SK-N-SH (cell line): ENCODE measurements around the gene CACNA1E. TPM values are rescaled to one million over a fixed set of nuclear protein-coding genes. Genes with fewer than 3 reads are reported as not detected.

Experiments used
- CTCF ChIA-PET: fragments of 300-600, 350-600 bp; formaldehyde crosslinking; extraction: SDS; loops from one replicate; lab custom pipeline; 2021; lab: Yijun Ruan, JAX
- POLR2A ChIA-PET: fragments of 350-600 bp; sonication (Branson Sonifier 250); formaldehyde crosslinking; extraction: SDS; loops from one replicate; lab custom pipeline; 2020; ENCODE audit warnings: antibody characterized with exemption, inconsistent platforms; lab: Yijun Ruan, JAX
- DNase-seq: peaks from one replicate; pipeline ENCODE4 v3.0.0; 2012
- H2AFZ ChIP-seq: fragments of 200-600 bp; sonication (generic); 2 replicates; pipeline ENCODE4 v1.8.1; 2016; ENCODE audit warnings: antibody characterized with exemption, mild to moderate bottlenecking, low read depth
- H3F3A ChIP-seq: fragments of 200-600 bp; sonication (generic); replicated peaks from 2 replicates; pipeline ENCODE3; 2016; ENCODE audit warnings: antibody characterized with exemption, mild to moderate bottlenecking; ENCODE audit not compliant: insufficient read depth
- H3K27ac ChIP-seq, 2 experiments: fragments of 200-500 bp in 1 of 2; fragments of 200-600 bp in 1 of 2; sonication (Bioruptor generic) in 1 of 2; sonication (generic), shearing (Covaris generic) in 1 of 2; 2 replicates each; pipeline versions ENCODE4 v1.5.1 to v1.6.1; 2014 to 2016; ENCODE audit warnings: low read depth in 2 of 2, inconsistent platforms in 1 of 2, low read length in 1 of 2, mild to moderate bottlenecking in 1 of 2, mixed read lengths in 1 of 2
- H3K27me3 ChIP-seq: fragments of 200-600 bp; sonication (generic), shearing (Covaris generic); 2 replicates; pipeline ENCODE4 v1.6.1; 2016; ENCODE audit warnings: mixed run types; ENCODE audit not compliant: insufficient read depth
- H3K36me3 ChIP-seq, 2 experiments: fragments of 200-500 bp in 1 of 2; fragments of 200-600 bp in 1 of 2; sonication (Bioruptor generic) in 1 of 2; sonication (generic) in 1 of 2; replicated peaks in 1 of 2; 2 replicates each; pipeline versions ENCODE3 to v1.5.1; 2014 to 2016; ENCODE audit warnings: low read length in 1 of 2, mild to moderate bottlenecking in 1 of 2; ENCODE audit not compliant: insufficient read depth in 2 of 2, control insufficient read depth in 1 of 2
- H3K4me1 ChIP-seq, 2 experiments: fragments of 200-500 bp in 1 of 2; fragments of 200-600 bp in 1 of 2; sonication (Bioruptor generic) in 1 of 2; sonication (generic), shearing (Covaris generic) in 1 of 2; 2 replicates each; pipeline versions ENCODE4 v1.5.1 to v1.6.1; 2014 to 2016; ENCODE audit warnings: low read depth in 1 of 2, low read length in 1 of 2, mixed run types in 1 of 2; ENCODE audit not compliant: insufficient read depth in 2 of 2, control insufficient read depth in 1 of 2
- H3K4me2 ChIP-seq: fragments of 200-600 bp; sonication (generic), shearing (Covaris generic); 2 replicates; pipeline ENCODE4 v1.6.1; 2017; ENCODE audit warnings: mixed run types
- H3K4me3 ChIP-seq, 2 experiments: fragments of 200-500 bp in 1 of 2; fragments of 200-600 bp in 1 of 2; sonication (Bioruptor generic) in 1 of 2; sonication (generic), shearing (Covaris generic) in 1 of 2; 2 replicates each; pipeline versions ENCODE4 v1.5.1 to v1.8.1; 2014 to 2016; ENCODE audit warnings: low read depth in 2 of 2, inconsistent platforms in 1 of 2, low read length in 1 of 2, mild to moderate bottlenecking in 1 of 2, mixed read lengths in 1 of 2, moderate library complexity in 1 of 2
- H3K79me2 ChIP-seq: fragments of 200-600 bp; sonication (generic); 2 replicates; pipeline ENCODE4 v1.8.1; 2017; ENCODE audit warnings: mild to moderate bottlenecking; ENCODE audit not compliant: insufficient read depth
- H3K9ac ChIP-seq: fragments of 200-600 bp; sonication (generic); 2 replicates; pipeline ENCODE4 v1.6.1; 2017; ENCODE audit warnings: mixed run types
- H3K9me2 ChIP-seq: fragments of 200-600 bp; sonication (generic); 2 replicates; pipeline ENCODE4 v1.6.1; 2017; ENCODE audit warnings: mixed run types
- H3K9me3 ChIP-seq: fragments of 200-600 bp; sonication (generic); 2 replicates; pipeline ENCODE4 v1.6.1; 2017; ENCODE audit warnings: mixed run types, mild to moderate bottlenecking, moderate library complexity
- H4K20me1 ChIP-seq: fragments of 200-600 bp; sonication (generic); 2 replicates; pipeline ENCODE4 v1.6.1; 2017; ENCODE audit warnings: mild to moderate bottlenecking, mixed run types; ENCODE audit not compliant: insufficient read depth
- ELF1 ChIP-seq: IDR thresholded peaks from 2 replicates; pipeline ENCODE4 v1.4.0; 2012
- EP300 ChIP-seq, 2 experiments: IDR thresholded peaks; 2 replicates each; pipeline versions ENCODE4 v1.4.0 to v1.6.1; 2012; ENCODE audit warnings: borderline replicate concordance in 1 of 2, low read depth in 1 of 2, low read length in 1 of 2
- EZH2phosphoT487 ChIP-seq: fragments of 200-600 bp; sonication (generic); IDR thresholded peaks from 2 replicates; pipeline ENCODE4 v1.6.1; 2017; ENCODE audit warnings: low read depth, mixed run types, mild to moderate bottlenecking, antibody characterized with exemption, moderate library complexity, borderline replicate concordance
- FOSL2 ChIP-seq: IDR thresholded peaks from 2 replicates; pipeline ENCODE4 v1.4.0; 2012; ENCODE audit warnings: low read depth, mild to moderate bottlenecking, moderate library complexity, borderline replicate concordance
- FOXM1 ChIP-seq: IDR thresholded peaks from 2 replicates; pipeline ENCODE4 v1.4.0; 2012; ENCODE audit warnings: low read depth, mild to moderate bottlenecking
- GABPA ChIP-seq: IDR thresholded peaks from 2 replicates; pipeline ENCODE4 v1.4.0; 2012; ENCODE audit warnings: low read depth, mild to moderate bottlenecking
- GATA2 ChIP-seq: sonication (generic); formaldehyde crosslinking; IDR thresholded peaks from 2 replicates; pipeline ENCODE4 v1.5.0; 2020; ENCODE audit warnings: mild to moderate bottlenecking, missing genetic modification reagents
- JUND ChIP-seq: IDR thresholded peaks from 2 replicates; pipeline ENCODE4 v1.4.0; 2012
- NRF1 ChIP-seq: IDR thresholded peaks from 2 replicates; pipeline ENCODE4 v1.6.1; 2012; ENCODE audit warnings: low read depth, mild to moderate bottlenecking, low read length
- POLR2AphosphoS5 ChIP-seq: IDR thresholded peaks from 2 replicates; pipeline ENCODE4 v1.6.1; 2012; ENCODE audit warnings: low read depth, low read length
- RCOR1 ChIP-seq: fragments of 150-350 bp; IDR thresholded peaks from 2 replicates; pipeline ENCODE4 v1.6.1; 2017; ENCODE audit warnings: antibody characterized with exemption, low read length
- RFX5 ChIP-seq: IDR thresholded peaks from 2 replicates; pipeline ENCODE4 v1.6.1; 2012; ENCODE audit warnings: mild to moderate bottlenecking, improper control_type of control experiment, low read length
- SIN3A ChIP-seq: IDR thresholded peaks from 2 replicates; pipeline ENCODE4 v1.6.1; 2012; ENCODE audit warnings: low read depth, mild to moderate bottlenecking, low read length, moderate library complexity, borderline replicate concordance
- SMC3 ChIP-seq: IDR thresholded peaks from 2 replicates; pipeline ENCODE4 v1.6.1; 2012; ENCODE audit warnings: low read depth, low read length, improper control_type of control experiment
- TAF1 ChIP-seq: IDR thresholded peaks from 2 replicates; pipeline ENCODE4 v1.6.1; 2012; ENCODE audit warnings: low read depth, mild to moderate bottlenecking, low read length, moderate library complexity, borderline replicate concordance
- TCF12 ChIP-seq: IDR thresholded peaks from 2 replicates; pipeline ENCODE4 v1.4.0; 2012
- TEAD4 ChIP-seq: IDR thresholded peaks from 2 replicates; pipeline ENCODE4 v1.4.0; 2012; ENCODE audit warnings: mild to moderate bottlenecking, borderline replicate concordance; ENCODE audit not compliant: insufficient read depth
- YY1 ChIP-seq: IDR thresholded peaks from 2 replicates; pipeline ENCODE4 v1.4.0; 2012; ENCODE audit warnings: low read depth, mild to moderate bottlenecking
- WGBS: methylation state at CpG from one replicate; pipeline ENCODE4 v1.1.6; 2017; ENCODE audit warnings: low lambda C conversion rate; 5-methylcytosine and 5-hydroxymethylcytosine counted together
- polyA plus RNA-seq, 3 experiments: library from polyadenylated mRNA; depleted of rRNA; stranded (reverse); fragments of >200 nt; gene quantifications; 2 replicates each; pipeline ENCODE4 v1.2.3, GENCODE V29; 2012
- TF ChIP-seq, protein P1 (sequence below): fragments of 150-350 bp; IDR thresholded peaks from 2 replicates; pipeline ENCODE4 v1.6.1; 2017; ENCODE audit warnings: antibody characterized with exemption, low read length, low read depth, borderline replicate concordance
- TF ChIP-seq, protein P2 (sequence below): IDR thresholded peaks from 2 replicates; pipeline ENCODE4 v1.4.0; 2012; ENCODE audit warnings: low read depth, borderline replicate concordance
- TF ChIP-seq, protein P3 (sequence below): IDR thresholded peaks from 2 replicates; pipeline ENCODE4; 2012
- TF ChIP-seq, protein P4 (sequence below): IDR thresholded peaks from 2 replicates; pipeline ENCODE4 v1.4.0; 2012; ENCODE audit warnings: low read depth, borderline replicate concordance

The CACNA1E gene
- polyA plus RNA-seq, 1 of the 3 experiments (the other 2 are of a cell fraction), result not detected

DNA sequence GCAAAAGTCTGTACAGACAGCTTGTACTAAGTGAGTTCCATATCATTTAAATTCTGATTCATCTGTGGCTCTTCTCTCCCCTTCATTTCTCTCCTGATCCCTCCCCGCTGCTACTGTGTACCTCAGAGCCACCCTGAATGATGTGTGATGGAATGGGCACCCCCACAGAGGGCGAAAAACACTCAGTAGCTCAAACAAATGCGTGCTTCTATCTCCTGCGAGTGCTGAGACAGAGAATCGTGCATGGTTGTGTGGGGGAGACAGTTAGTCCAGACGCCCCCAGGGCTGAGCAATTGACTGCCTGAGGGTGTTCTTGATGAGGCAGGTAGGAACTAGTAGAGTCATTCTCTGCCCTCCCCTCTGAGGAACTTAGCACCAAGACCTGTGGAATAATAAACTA, 308.4 kb downstream of the CACNA1E start:
- Histone ChIP-seq H3K9ac (no peak overlapping the region), H3K79me2 (no peaks in the 10 kb centered on the region), H2AFZ (no peak overlapping the region), H3K36me3 (no peaks in the 10 kb centered on the region), H3K4me2 (no peak overlapping the region), H3K4me3 (no peak overlapping the region), H3K4me1 (no peaks in the 10 kb centered on the region), H4K20me1 (no peaks in the 10 kb centered on the region), H3K9me2 (no peaks in the 10 kb centered on the region), H3K9me3 (no peaks in the 10 kb centered on the region), H3K27ac (no peak overlapping the region), H3F3A (no peaks in the 10 kb centered on the region), H3K27me3 (no peaks in the 10 kb centered on the region)
- WGBS, result 19% methylated on average over 5 of the region's 6 CpGs
- ChIA-PET POLR2A (no interaction called here), CTCF (no interaction called here)
- no peak for TF ChIP-seq RFX5
- TF ChIP-seq TCF12, result no peak
- TF ChIP-seq, protein P1, sequence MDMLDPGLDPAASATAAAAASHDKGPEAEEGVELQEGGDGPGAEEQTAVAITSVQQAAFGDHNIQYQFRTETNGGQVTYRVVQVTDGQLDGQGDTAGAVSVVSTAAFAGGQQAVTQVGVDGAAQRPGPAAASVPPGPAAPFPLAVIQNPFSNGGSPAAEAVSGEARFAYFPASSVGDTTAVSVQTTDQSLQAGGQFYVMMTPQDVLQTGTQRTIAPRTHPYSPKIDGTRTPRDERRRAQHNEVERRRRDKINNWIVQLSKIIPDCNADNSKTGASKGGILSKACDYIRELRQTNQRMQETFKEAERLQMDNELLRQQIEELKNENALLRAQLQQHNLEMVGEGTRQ, result no peak
- no peak for TF ChIP-seq SIN3A
- TF ChIP-seq EZH2phosphoT487, result no peak
- no peak for TF ChIP-seq GABPA
- no peak for TF ChIP-seq ELF1
- TF ChIP-seq SMC3, result no peak
- no peak for DNase-seq

DNA sequence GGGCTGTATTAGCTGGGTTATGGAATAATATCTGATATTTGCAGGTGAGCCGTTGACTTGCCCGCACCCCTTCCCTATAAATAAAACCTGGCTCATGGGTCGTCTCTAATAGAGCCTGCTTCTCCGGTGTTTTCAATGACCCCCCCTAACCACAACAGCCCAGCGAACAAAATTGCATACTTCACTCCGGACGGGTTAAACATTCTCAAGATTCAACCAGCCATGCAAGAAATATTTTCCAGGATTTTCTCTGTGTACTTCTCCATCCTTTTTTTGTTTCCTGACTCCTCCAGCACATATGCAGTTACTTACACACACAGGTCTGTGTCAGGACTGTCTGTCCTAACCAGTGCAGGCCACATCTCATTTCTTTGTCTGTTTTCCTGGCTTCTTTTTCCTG, 310.5 kb downstream of the CACNA1E start:
- WGBS, result 53% methylated on average over 7 of the region's 7 CpGs
- POLR2A ChIA-PET, result no interaction called here

More for the DNA sequence above, 310.5 kb downstream of the CACNA1E start:
- H3K4me2 ChIP-seq, result no peak overlapping the region
- TF ChIP-seq, protein P2, sequence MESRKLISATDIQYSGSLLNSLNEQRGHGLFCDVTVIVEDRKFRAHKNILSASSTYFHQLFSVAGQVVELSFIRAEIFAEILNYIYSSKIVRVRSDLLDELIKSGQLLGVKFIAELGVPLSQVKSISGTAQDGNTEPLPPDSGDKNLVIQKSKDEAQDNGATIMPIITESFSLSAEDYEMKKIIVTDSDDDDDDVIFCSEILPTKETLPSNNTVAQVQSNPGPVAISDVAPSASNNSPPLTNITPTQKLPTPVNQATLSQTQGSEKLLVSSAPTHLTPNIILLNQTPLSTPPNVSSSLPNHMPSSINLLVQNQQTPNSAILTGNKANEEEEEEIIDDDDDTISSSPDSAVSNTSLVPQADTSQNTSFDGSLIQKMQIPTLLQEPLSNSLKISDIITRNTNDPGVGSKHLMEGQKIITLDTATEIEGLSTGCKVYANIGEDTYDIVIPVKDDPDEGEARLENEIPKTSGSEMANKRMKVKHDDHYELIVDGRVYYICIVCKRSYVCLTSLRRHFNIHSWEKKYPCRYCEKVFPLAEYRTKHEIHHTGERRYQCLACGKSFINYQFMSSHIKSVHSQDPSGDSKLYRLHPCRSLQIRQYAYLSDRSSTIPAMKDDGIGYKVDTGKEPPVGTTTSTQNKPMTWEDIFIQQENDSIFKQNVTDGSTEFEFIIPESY, result no peak
- TF ChIP-seq EP300 (IDR thresholded peaks at IDR 0.05; ENCODE audit: borderline replicate concordance in 1 of 2, low read depth in 1 of 2, low read length in 1 of 2), result no peak
- no peak for TF ChIP-seq POLR2AphosphoS5
- TF ChIP-seq, protein P3, sequence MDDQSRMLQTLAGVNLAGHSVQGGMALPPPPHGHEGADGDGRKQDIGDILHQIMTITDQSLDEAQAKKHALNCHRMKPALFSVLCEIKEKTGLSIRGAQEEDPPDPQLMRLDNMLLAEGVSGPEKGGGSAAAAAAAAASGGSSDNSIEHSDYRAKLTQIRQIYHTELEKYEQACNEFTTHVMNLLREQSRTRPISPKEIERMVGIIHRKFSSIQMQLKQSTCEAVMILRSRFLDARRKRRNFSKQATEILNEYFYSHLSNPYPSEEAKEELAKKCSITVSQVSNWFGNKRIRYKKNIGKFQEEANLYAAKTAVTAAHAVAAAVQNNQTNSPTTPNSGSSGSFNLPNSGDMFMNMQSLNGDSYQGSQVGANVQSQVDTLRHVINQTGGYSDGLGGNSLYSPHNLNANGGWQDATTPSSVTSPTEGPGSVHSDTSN, result no peak
- TF ChIP-seq, protein P1, result no peak
- no peak for TF ChIP-seq FOSL2
- TF ChIP-seq, protein P4, sequence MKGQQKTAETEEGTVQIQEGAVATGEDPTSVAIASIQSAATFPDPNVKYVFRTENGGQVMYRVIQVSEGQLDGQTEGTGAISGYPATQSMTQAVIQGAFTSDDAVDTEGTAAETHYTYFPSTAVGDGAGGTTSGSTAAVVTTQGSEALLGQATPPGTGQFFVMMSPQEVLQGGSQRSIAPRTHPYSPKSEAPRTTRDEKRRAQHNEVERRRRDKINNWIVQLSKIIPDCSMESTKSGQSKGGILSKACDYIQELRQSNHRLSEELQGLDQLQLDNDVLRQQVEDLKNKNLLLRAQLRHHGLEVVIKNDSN, result no peak
- no peak for TF ChIP-seq JUND
- TF ChIP-seq TAF1, result no peak
- TF ChIP-seq TCF12, result no peak
- no peak for TF ChIP-seq SMC3
- TF ChIP-seq TEAD4, result no peak
- no peak for TF ChIP-seq RCOR1
- no peak for TF ChIP-seq GATA2 (CRISPR knock-in tag)
- no peak for TF ChIP-seq YY1
- no peak for TF ChIP-seq SIN3A
- TF ChIP-seq NRF1, result no peak
- no peak for TF ChIP-seq FOXM1
- H3K27ac ChIP-seq, result no peak overlapping the region
- H3K9me3 ChIP-seq, result no peaks in the 10 kb centered on the region
- H3K36me3 ChIP-seq, result no peaks in the 10 kb centered on the region
- no peaks in the 10 kb centered on the region for H3K9me2 ChIP-seq
- H3K9ac ChIP-seq, result no peak overlapping the region
- H3F3A ChIP-seq, result no peaks in the 10 kb centered on the region
- H2AFZ ChIP-seq, result no peak overlapping the region
- CTCF ChIA-PET, result interaction anchor here (1.6 kb wide), 1 partner anchor 11 kb away, joined by 3 read pairs; no protein-coding TSS in a partner anchor
- DNase-seq, result no peak
- no peaks in the 10 kb centered on the region for H4K20me1 ChIP-seq
- no peaks in the 10 kb centered on the region for H3K27me3 ChIP-seq
- no peak overlapping the region for H3K4me3 ChIP-seq
- no peaks in the 10 kb centered on the region for H3K4me1 ChIP-seq
- H3K79me2 ChIP-seq, result no peaks in the 10 kb centered on the region
